MCF 10A (cell line): ENCODE measurements around the gene ENTHD1. TPM values are rescaled to one million over a fixed set of nuclear protein-coding genes. Genes with fewer than 3 reads are reported as not detected.

ENCODE experiments used
- BruUV-seq: library from RNA; stranded (reverse); fragments of 400-500 nt; replicated peaks from 2 replicates; lab custom pipeline; 2021; lab: Mats Ljungman, UMichigan
- CTCF ChIA-PET: fragments of 300-600 bp; sonication (Branson Sonifier 250); formaldehyde crosslinking; extraction: SDS; loops from one replicate; lab custom pipeline; 2021; ENCODE audit warnings: antibody characterized with exemption, inconsistent platforms; lab: Yijun Ruan, JAX
- POLR2A ChIA-PET: fragments of 300-600, 350-650 bp; sonication (Branson Sonifier 250); formaldehyde crosslinking; extraction: SDS; loops from one replicate; lab custom pipeline; 2020; ENCODE audit warnings: antibody characterized with exemption, inconsistent platforms; lab: Yijun Ruan, JAX
- DNase-seq: peaks from one replicate; pipeline ENCODE4 v3.0.0-alpha.2; 2018; ENCODE audit not compliant: unreplicated experiment
- H3K27ac Mint-ChIP-seq: one replicate; pipeline ENCODE4 v1.8.0; 2022; ENCODE audit warnings: mild to moderate bottlenecking, low read depth, mixed read lengths; ENCODE audit not compliant: unreplicated experiment
- H3K27me3 Mint-ChIP-seq: one replicate; pipeline ENCODE4 v1.8.0; 2022; ENCODE audit warnings: mixed read lengths; ENCODE audit not compliant: insufficient read depth, unreplicated experiment
- H3K36me3 Mint-ChIP-seq: one replicate; pipeline ENCODE4 v1.8.0; 2022; ENCODE audit warnings: mild to moderate bottlenecking, moderate library complexity, mixed read lengths; ENCODE audit not compliant: insufficient read depth, unreplicated experiment
- H3K4me1 Mint-ChIP-seq: one replicate; pipeline ENCODE4 v1.8.0; 2022; ENCODE audit warnings: mixed read lengths; ENCODE audit not compliant: insufficient read depth, unreplicated experiment
- H3K4me3 Mint-ChIP-seq: one replicate; pipeline ENCODE4 v1.8.0; 2022; ENCODE audit warnings: mild to moderate bottlenecking, moderate library complexity, mixed read lengths; ENCODE audit not compliant: unreplicated experiment
- H3K9me3 Mint-ChIP-seq: one replicate; pipeline ENCODE4 v1.8.0; 2022; ENCODE audit warnings: mixed read lengths; ENCODE audit not compliant: unreplicated experiment
- intact Hi-C: fragments of 100-400 bp; cut with micrococcal nuclease; formaldehyde crosslinking; loops from 2 replicates; pipeline ENCODE4 v1.14.1; 2022
- total RNA-seq: library from RNA; stranded (reverse); gene quantifications from 2 replicates; pipeline ENCODE4 v1.2.3, GENCODE V29; 2022
- TF ChIP-seq, protein P1 (sequence below): fragments of 200-600 bp; IDR thresholded peaks from one replicate; pipeline ENCODE4 v1.8.0; 2022; ENCODE audit warnings: antibody characterized with exemption, mild to moderate bottlenecking; ENCODE audit not compliant: unreplicated experiment

The ENTHD1 gene
- total RNA-seq, 1 experiment from 2014 or later: not detected

DNA sequence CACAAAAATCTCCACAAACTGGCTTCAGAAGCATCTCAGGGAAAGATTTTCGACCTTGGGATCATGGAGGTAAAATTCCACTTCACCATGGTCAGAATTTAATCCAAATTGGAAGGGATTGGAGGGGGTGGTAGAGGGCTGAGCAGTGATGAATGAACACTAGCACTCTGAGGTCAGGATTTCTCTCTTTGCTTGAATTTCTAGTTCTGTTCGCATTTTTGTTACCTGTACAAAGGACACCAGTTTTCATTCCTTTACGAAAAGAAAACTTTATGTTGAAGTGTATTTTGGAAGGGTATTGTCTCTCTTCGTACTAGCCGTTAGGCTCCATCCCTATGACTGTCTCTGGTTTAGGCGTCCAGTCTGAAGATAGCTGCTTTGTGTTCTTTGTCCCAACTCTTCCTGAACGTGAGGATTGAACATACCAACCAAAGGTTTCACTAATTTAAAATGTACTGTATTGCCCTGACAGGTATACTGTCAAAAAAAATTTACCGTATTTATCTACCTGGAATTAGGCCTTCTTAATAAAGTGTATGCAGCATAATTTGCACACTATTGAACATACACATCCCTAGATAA is 8.1 kb upstream of the ENTHD1 start:
- no peak for DNase-seq
- Mint-ChIP-seq H3K4me1 (no peaks in the 10 kb centered on the region), H3K9me3 (no peaks in the 10 kb centered on the region), H3K4me3 (no peak overlapping the region), H3K27me3 (peaks cover 17% of the 10 kb centered on the region), H3K27ac (no peak overlapping the region), H3K36me3 (no peaks in the 10 kb centered on the region)
- BruUV-seq: no TSS peak
- ChIA-PET POLR2A (interaction anchor here (0.5 kb wide), 1 partner anchor 375 kb away, joined by 3 read pairs; no protein-coding TSS in a partner anchor), CTCF (no interaction called here)
- TF ChIP-seq, protein P1, sequence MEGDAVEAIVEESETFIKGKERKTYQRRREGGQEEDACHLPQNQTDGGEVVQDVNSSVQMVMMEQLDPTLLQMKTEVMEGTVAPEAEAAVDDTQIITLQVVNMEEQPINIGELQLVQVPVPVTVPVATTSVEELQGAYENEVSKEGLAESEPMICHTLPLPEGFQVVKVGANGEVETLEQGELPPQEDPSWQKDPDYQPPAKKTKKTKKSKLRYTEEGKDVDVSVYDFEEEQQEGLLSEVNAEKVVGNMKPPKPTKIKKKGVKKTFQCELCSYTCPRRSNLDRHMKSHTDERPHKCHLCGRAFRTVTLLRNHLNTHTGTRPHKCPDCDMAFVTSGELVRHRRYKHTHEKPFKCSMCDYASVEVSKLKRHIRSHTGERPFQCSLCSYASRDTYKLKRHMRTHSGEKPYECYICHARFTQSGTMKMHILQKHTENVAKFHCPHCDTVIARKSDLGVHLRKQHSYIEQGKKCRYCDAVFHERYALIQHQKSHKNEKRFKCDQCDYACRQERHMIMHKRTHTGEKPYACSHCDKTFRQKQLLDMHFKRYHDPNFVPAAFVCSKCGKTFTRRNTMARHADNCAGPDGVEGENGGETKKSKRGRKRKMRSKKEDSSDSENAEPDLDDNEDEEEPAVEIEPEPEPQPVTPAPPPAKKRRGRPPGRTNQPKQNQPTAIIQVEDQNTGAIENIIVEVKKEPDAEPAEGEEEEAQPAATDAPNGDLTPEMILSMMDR: no peak
- intact Hi-C loops: no loop called here

DNA sequence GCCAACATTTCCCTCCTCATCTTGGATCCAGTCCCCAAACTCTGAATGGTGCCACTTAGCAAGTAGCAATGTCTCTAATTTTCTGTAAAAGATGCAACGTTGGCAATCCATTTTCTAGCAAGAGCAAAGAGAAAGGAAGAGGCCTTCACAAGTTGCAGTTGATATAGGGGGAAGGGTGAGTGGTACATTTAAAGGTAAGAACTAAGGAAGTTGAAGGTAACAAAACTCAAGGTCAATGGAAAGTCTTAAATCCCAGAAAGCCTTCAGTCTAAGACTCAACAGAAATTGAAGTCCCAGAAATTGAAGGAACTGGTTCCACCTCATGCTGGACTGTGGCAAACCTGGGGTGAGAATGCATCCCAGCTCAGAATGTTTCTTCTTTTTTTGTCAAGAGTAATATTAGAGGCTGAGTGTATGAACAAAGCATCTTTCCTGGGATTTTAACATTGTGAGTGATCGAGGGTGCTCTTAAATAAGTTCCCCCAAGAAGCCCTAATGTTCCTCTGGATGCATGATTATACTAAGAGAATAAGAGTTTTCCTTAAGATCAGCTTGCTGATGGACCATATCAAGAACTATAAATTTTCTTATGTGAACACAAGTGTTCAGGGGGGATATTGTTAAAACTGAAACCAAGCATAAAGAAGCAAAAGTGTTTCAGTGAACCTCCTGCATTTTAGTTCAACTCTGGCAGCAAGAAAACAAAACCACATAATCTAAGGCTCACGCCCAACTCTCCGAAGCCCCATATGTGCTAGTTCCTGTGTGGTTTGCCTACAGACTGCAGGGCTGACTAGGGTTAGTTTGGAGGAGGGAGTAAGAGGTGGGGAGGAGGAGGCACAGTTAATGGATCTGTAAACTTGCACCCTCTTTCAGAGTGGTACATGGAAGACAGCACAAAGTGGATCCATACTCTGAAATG is 7.0 kb upstream of the ENTHD1 start, which contains the start of gene GRAP2:
GRAP2 (plus strand) TSS at position 779 of the 922 bp plus-strand sequence. CDS start 46,023 bp downstream, outside the sequence.
- H3K4me3 Mint-ChIP-seq: no peak within 1 kb of the TSS
- H3K27me3 Mint-ChIP-seq: peaks cover 17% of the 10 kb centered on the region

DNA sequence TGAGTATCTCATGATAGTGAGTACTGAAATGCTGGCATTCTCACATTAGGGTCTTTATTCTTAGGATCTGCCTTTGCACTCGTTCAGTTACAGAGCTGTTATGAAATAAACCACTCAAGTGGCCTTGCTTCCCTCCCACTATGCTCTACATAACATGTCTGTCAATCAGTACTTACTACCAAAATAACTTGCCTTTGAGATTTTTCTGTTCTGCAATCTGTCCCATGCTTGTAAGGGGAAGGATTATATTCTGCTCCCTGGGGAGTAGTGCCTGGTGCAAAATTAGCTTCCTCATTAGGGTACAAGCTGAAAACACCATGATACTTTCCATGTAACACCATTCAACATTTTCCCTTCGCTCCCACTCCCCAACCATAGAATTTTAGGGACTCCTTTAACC is 5.4 kb upstream of the ENTHD1 start:
- H3K4me1 Mint-ChIP-seq: no peaks in the 10 kb centered on the region
- H3K9me3 Mint-ChIP-seq: no peaks in the 10 kb centered on the region
- BruUV-seq: no TSS peak
- CTCF ChIA-PET: interaction anchor here (0.9 kb wide), 1 partner anchor 126 kb away, joined by 3 read pairs; no protein-coding TSS in a partner anchor
- POLR2A ChIA-PET: no interaction called here
- no peaks in the 10 kb centered on the region for H3K36me3 Mint-ChIP-seq
- peaks cover 17% of the 10 kb centered on the region for H3K27me3 Mint-ChIP-seq
- TF ChIP-seq, protein P1: no peak
- no peak for DNase-seq
- intact Hi-C loops: no loop called here
- H3K4me3 Mint-ChIP-seq: no peak overlapping the region
- no peak overlapping the region for H3K27ac Mint-ChIP-seq

More for the DNA sequence above, 7.0 kb upstream of the ENTHD1 start, which contains the start of gene GRAP2:
- TF ChIP-seq, protein P1: no peak
- CTCF ChIA-PET: no interaction called here
- intact Hi-C loops: no loop called here
- POLR2A ChIA-PET: no interaction called here
- BruUV-seq: no TSS peak
- Mint-ChIP-seq H3K4me1 (no peaks in the 10 kb centered on the region), H3K27ac (no peak within 1 kb of the TSS), H3K36me3 (no peaks in the 10 kb centered on the region), H3K9me3 (no peaks in the 10 kb centered on the region)
- no peak for DNase-seq

DNA sequence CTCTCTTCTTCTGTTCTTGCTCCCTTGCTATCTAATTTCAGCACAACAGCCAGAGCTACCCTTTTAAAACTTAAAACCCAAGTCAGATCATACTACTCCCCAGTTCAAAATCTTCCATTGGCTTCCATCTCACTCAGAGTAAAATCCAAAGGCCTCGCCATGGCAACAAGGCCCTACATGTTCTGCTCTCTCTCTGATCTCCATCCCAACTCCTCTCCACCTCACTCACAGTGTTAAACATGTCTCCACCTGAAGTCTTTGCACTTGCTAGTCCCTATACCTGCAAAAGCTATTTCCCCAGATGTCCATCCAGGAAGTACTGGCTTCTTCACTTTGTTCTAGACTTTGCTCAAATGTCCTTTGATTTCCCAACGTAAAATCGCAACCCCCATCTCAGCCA is 4.3 kb upstream of the ENTHD1 start:
- CTCF ChIA-PET: interaction anchor here (0.9 kb wide), 1 partner anchor 127 kb away, joined by 3 read pairs; no protein-coding TSS in a partner anchor

More for the DNA sequence above, 4.3 kb upstream of the ENTHD1 start:
- Mint-ChIP-seq H3K9me3 (no peaks in the 10 kb centered on the region), H3K4me1 (no peaks in the 10 kb centered on the region), H3K36me3 (no peaks in the 10 kb centered on the region), H3K27ac (no peak overlapping the region), H3K27me3 (peaks cover 17% of the 10 kb centered on the region), H3K4me3 (no peak overlapping the region)
- TF ChIP-seq, protein P1: no peak
- DNase-seq: no peak
- intact Hi-C loops: no loop called here
- no TSS peak for BruUV-seq
- POLR2A ChIA-PET: no interaction called here
